Measurements from ENCODE around the gene TMC4.
A peak's percentile ranks its signal among the peaks of the same experiment; 100 is the strongest.

TMC4 gene

DNA sequence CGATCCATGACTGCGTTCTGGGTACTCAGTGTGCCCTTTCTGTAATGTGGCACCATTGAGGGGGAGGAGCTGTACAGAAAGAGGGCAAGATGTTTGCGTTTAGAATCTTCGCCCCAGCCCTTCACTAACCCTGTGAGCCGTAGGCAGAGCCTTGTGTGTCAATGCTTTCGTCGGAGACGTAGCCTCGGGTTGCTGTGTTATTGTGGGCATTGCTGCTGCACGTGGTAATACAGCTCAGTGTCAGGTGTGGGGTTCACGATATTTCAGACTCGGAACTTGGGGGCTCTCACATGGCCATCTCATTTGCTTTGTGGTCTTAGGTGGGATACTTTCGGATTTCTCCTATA lies 33.8 kb upstream of the TMC4 start:
- Histone ChIP-seq H3K36me3 (ENCODE audit: insufficient read depth) (peaks cover 34% of the 10 kb centered on the region; the same call in 1 of the 2 replicates), H3K4me1 (ENCODE audit: low read depth, poor library complexity, severe bottlenecking) (peaks cover 94% of the 10 kb centered on the region)
- TF ChIP-seq, protein P1, sequence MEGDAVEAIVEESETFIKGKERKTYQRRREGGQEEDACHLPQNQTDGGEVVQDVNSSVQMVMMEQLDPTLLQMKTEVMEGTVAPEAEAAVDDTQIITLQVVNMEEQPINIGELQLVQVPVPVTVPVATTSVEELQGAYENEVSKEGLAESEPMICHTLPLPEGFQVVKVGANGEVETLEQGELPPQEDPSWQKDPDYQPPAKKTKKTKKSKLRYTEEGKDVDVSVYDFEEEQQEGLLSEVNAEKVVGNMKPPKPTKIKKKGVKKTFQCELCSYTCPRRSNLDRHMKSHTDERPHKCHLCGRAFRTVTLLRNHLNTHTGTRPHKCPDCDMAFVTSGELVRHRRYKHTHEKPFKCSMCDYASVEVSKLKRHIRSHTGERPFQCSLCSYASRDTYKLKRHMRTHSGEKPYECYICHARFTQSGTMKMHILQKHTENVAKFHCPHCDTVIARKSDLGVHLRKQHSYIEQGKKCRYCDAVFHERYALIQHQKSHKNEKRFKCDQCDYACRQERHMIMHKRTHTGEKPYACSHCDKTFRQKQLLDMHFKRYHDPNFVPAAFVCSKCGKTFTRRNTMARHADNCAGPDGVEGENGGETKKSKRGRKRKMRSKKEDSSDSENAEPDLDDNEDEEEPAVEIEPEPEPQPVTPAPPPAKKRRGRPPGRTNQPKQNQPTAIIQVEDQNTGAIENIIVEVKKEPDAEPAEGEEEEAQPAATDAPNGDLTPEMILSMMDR (conservative IDR thresholded peaks at IDR 0.05; ENCODE audit: low read depth, low read length) = no peak

DNA sequence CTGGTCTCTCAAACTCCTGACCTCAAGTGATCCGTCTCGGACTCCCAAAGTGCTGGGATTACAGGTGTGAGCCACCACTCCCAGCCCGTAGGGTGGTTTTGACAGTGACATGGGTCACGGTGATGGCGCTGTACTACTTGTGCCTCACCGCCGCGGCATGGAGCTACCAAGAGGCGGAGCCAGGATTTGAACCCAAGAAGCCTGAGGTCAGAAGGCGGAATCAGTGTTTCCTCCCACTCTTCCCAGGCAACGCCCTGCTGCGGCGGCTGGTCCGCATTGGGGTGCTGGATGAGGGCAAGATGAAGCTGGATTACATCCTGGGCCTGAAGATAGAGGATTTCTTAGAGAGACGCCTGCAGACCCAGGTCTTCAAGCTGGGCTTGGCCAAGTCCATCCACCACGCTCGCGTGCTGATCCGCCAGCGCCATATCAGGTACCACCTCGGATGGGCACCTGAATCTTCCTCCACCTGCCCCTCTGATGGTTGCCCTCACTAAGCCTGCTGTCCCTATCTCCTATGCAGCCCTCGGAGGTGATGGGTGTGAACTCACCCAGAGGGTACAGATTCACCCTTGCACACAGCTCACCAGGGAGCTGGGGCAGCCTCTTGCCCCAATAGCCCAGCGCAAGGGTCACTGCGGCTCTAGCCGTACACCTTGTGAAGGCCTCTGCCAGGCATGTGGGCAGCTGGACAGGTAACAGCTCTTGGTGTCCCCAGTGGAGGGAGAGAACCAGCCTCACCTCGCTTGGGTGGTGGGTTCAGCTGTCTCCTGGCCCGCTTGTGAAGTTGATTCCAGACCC lies 33.3 kb upstream of the TMC4 start:
- peaks cover 35% of the 10 kb centered on the region; the same call in 1 of the 2 replicates for H3K36me3 ChIP-seq (ENCODE audit: insufficient read depth)
- no peak overlapping the region for H2AFZ ChIP-seq (ENCODE audit: low read depth)
- peaks cover 59% of the 10 kb centered on the region for H4K20me1 ChIP-seq (ENCODE audit: insufficient read depth)
- H3K4me3 ChIP-seq (IDR thresholded peaks at IDR 0.05; ENCODE audit: insufficient read depth, low read depth, low read length) = no peak overlapping the region
- no peak overlapping the region for H3K4me2 ChIP-seq
- H3K79me2 ChIP-seq (ENCODE audit: insufficient read depth, low read depth) = peaks cover 50% of the 10 kb centered on the region
- no peak overlapping the region for H3K27ac ChIP-seq
- H3K4me1 ChIP-seq (ENCODE audit: low read depth, poor library complexity, severe bottlenecking) = peaks cover 94% of the 10 kb centered on the region
- no peaks in the 10 kb centered on the region; the same call in 1 of the 2 replicates for H3K27me3 ChIP-seq (ENCODE audit: insufficient read depth, low read depth)
- no peak overlapping the region for H3K9ac ChIP-seq
- TF ChIP-seq, protein P1 (conservative IDR thresholded peaks at IDR 0.05; ENCODE audit: low read depth, low read length) = no peak

More for the DNA sequence above, 33.8 kb upstream of the TMC4 start:
- no peak overlapping the region for H3K9ac ChIP-seq
- peaks cover 55% of the 10 kb centered on the region for H4K20me1 ChIP-seq (ENCODE audit: insufficient read depth)
- H3K27ac ChIP-seq = no peak overlapping the region
- H3K4me2 ChIP-seq = no peak overlapping the region
- peaks cover 44% of the 10 kb centered on the region for H3K79me2 ChIP-seq (ENCODE audit: insufficient read depth, low read depth)
- no peaks in the 10 kb centered on the region; the same call in 1 of the 2 replicates for H3K27me3 ChIP-seq (ENCODE audit: insufficient read depth, low read depth)
- H2AFZ ChIP-seq (ENCODE audit: low read depth) = no peak overlapping the region
- no peak overlapping the region for H3K4me3 ChIP-seq (IDR thresholded peaks at IDR 0.05; ENCODE audit: insufficient read depth, low read depth, low read length)

DNA sequence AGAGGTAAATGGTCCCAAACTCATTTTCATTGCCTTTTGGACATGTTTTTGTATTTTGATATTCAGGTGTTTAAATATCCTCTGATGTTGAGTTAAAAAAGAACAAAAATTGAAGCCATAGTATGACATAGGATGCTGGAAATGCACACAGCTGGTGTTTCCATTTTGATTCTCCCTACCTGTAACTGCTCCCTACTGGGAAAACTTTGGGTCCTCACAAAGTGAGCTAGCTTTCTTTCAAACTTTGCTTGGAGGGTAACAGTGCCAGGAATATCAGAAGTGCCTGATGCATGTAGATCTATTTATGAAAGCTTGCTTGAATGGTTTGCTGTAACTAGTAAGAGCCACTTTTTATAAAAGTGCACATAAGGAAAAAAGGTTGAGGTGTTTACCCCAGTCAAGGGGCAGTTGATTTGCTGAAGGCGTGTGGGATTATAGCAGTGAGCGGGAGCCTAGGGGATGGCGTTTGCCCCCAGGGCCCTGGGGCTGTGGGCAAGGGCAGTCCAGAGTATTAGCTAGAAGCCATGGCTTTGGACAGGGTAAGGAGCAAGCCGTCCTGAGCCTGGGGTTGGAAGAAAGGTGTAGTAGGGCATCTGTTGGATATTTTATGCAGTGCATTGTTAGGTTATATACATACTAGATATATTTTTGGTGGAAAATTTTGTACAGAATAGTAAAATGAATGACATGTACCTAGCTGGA lies 32.0 kb upstream of the TMC4 start:
- no peak overlapping the region for H3K4me3 ChIP-seq (IDR thresholded peaks at IDR 0.05; ENCODE audit: insufficient read depth, low read depth, low read length)

DNA sequence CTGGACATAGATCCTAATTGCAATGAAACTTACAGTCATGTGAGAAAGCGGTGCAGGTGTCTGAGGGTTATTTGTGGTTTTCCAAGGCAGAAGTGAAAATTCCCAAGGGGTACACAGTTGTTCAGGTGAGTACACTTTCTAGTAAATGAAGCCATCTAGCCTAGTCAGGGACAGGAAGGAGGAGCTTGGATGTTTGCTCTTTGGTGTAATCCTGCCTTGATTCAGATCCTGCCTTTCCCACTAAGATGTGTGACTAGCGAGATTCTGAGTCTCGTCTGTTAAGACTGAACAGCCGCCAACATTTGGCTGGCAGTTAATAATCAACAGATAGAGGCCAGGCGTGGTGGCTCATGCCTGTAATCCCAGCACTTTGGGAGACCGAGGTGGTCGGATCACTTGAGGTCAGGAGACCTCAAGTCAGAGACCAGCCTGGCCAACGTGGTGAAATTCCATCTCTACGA lies 30.2 kb upstream of the TMC4 start:
- no peak overlapping the region for H2AFZ ChIP-seq (ENCODE audit: low read depth)
- peak overlapping the region; percentile 81; the same call in 1 of the 2 replicates for H3K4me2 ChIP-seq
- peaks cover 35% of the 10 kb centered on the region; the same call in 1 of the 2 replicates for H3K36me3 ChIP-seq (ENCODE audit: insufficient read depth)
- no peak overlapping the region for H3K4me3 ChIP-seq (IDR thresholded peaks at IDR 0.05; ENCODE audit: insufficient read depth, low read depth, low read length)
- H3K4me1 ChIP-seq (ENCODE audit: low read depth, poor library complexity, severe bottlenecking) = peaks cover 68% of the 10 kb centered on the region
- H3K27me3 ChIP-seq (ENCODE audit: insufficient read depth, low read depth) = no peaks in the 10 kb centered on the region; the same call in 1 of the 2 replicates
- TF ChIP-seq, protein P1 (conservative IDR thresholded peaks at IDR 0.05; ENCODE audit: low read depth, low read length) = no peak
- peaks cover 53% of the 10 kb centered on the region for H4K20me1 ChIP-seq (ENCODE audit: insufficient read depth)
- H3K9ac ChIP-seq = no peak overlapping the region
- peaks cover 56% of the 10 kb centered on the region for H3K79me2 ChIP-seq (ENCODE audit: insufficient read depth, low read depth)
- no peak overlapping the region for H3K27ac ChIP-seq

More for the DNA sequence above, 32.0 kb upstream of the TMC4 start:
- TF ChIP-seq, protein P1 (conservative IDR thresholded peaks at IDR 0.05; ENCODE audit: low read depth, low read length) = no peak
- Histone ChIP-seq H3K36me3 (ENCODE audit: insufficient read depth) (peaks cover 35% of the 10 kb centered on the region; the same call in 1 of the 2 replicates), H2AFZ (ENCODE audit: low read depth) (no peak overlapping the region), H3K79me2 (ENCODE audit: insufficient read depth, low read depth) (peaks cover 56% of the 10 kb centered on the region), H3K4me2 (peak overlapping the region; percentile 24; the same call in 1 of the 2 replicates), H3K27ac (no peak overlapping the region), H4K20me1 (ENCODE audit: insufficient read depth) (peaks cover 59% of the 10 kb centered on the region), H3K27me3 (ENCODE audit: insufficient read depth, low read depth) (no peaks in the 10 kb centered on the region; the same call in 1 of the 2 replicates), H3K9ac (no peak overlapping the region), H3K4me1 (ENCODE audit: low read depth, poor library complexity, severe bottlenecking) (peaks cover 84% of the 10 kb centered on the region)
